ENCODE data around the gene OLR1.
"Not testable (repeated sequence)": the region's sequence is repeated elsewhere in the genome, so short reads cannot be mapped to it uniquely, and the experiment has no call there.

Gene OLR1

DNA sequence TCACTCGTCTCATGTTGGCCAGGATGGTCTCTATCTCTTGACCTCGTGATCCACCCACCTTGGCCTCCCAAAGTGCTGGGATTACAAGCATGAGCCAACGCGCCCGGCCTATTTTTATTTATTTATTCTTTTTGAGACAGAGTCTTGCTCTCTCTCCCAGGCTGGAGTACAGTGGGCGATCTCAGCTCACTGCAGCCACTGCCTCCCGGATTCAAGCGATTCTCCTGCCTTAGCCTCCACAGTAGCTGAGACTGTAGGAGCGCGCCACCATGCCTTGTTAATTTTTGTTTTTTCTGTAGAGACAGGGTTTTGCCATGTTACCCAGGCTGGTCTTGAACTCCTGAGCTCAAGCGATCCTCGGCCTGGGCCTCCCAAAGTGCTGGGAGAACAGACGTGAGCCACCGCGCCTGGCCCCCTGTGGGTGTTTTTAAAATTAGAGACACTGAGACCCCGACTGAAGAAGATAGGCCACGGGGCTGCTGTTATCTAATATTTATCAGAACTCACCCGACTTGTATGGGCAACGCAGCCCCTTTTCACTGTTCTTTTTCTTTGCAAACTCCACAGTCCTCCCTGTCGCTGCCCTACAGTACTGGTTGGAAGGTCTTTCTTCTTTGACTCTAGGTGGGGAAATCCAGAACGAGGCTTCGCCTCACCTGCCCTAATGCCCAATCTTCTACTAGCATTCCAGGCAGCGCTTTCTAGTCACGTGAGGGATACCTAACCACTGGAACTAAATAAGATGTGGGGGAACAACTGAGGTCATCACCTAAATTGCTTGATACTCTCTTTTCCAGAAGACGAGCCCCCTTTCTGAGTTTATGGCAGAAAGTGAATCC, 39.4 kb upstream of the OLR1 start:
- Histone ChIP-seq H3K27me3 (ENCODE audit: insufficient read depth, low read depth, severe bottlenecking) (no peaks in the 10 kb centered on the region), H3K27ac (peak overlapping the region; percentile 82; the same call in 1 of the 2 replicates), H3K9me3 (ENCODE audit: severe bottlenecking) (no peaks in the 10 kb centered on the region), H3K36me3 (no peaks in the 10 kb centered on the region), H3K4me3 (ENCODE audit: low read depth, low read length) (no peak overlapping the region)
- TF ChIP-seq, protein P1, sequence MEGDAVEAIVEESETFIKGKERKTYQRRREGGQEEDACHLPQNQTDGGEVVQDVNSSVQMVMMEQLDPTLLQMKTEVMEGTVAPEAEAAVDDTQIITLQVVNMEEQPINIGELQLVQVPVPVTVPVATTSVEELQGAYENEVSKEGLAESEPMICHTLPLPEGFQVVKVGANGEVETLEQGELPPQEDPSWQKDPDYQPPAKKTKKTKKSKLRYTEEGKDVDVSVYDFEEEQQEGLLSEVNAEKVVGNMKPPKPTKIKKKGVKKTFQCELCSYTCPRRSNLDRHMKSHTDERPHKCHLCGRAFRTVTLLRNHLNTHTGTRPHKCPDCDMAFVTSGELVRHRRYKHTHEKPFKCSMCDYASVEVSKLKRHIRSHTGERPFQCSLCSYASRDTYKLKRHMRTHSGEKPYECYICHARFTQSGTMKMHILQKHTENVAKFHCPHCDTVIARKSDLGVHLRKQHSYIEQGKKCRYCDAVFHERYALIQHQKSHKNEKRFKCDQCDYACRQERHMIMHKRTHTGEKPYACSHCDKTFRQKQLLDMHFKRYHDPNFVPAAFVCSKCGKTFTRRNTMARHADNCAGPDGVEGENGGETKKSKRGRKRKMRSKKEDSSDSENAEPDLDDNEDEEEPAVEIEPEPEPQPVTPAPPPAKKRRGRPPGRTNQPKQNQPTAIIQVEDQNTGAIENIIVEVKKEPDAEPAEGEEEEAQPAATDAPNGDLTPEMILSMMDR (IDR thresholded peaks at IDR 0.05; ENCODE audit: low read depth, low read length) = no peak
- no peak for DNase-seq

DNA sequence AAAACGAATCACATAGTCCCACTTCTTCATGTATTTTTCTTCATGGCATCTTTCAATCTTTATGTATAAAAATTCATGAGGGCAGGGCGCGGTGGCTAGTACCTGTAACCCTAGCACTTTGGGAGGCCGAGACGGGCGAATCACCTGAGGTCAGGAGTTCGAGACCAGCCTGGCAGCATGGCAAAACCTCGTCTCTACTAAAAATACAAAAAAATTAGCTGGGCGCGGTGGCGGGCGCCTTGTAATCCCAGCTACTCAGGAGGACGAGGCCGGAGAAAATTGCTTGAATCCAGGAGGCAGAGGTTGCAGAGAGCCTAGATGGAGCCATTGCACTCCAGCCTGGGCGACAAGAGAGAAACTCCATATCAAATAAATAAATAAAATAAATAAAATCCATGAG, 38.3 kb upstream of the OLR1 start:
- DNase-seq = no peak
- Histone ChIP-seq H3K27me3 (ENCODE audit: insufficient read depth, low read depth, severe bottlenecking) (no peaks in the 10 kb centered on the region), H3K36me3 (no peaks in the 10 kb centered on the region), H3K4me3 (ENCODE audit: low read depth, low read length) (no peak overlapping the region), H3K9me3 (ENCODE audit: severe bottlenecking) (no peaks in the 10 kb centered on the region), H3K27ac (no peak overlapping the region)
- TF ChIP-seq, protein P1 (IDR thresholded peaks at IDR 0.05; ENCODE audit: low read depth, low read length) = no peak

DNA sequence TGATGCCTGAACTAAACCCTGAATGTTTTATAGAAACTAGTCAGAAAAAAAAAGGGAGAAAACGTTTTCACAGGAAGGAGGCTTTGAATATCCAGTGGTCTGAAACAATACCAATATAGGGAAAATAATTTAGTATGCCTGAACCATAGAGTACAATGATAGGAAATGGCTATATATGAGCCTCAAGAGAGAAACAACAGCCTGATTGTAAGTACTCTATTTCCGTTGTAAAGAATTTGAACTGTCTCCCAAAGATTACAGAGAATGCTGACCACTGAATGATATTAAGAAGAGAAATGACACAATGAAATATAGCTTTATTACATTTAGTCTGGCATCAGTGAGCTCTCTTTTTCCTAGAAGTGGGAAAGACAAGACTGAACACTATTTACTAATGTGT, 35.2 kb upstream of the OLR1 start:
- TF ChIP-seq, protein P1 (IDR thresholded peaks at IDR 0.05; ENCODE audit: low read depth, low read length) = no peak
- Histone ChIP-seq H3K4me3 (ENCODE audit: low read depth, low read length) (no peak overlapping the region), H3K9me3 (ENCODE audit: severe bottlenecking) (no peaks in the 10 kb centered on the region), H3K36me3 (no peaks in the 10 kb centered on the region), H3K27me3 (ENCODE audit: insufficient read depth, low read depth, severe bottlenecking) (no peaks in the 10 kb centered on the region), H3K27ac (no peak overlapping the region)
- no peak for DNase-seq

DNA sequence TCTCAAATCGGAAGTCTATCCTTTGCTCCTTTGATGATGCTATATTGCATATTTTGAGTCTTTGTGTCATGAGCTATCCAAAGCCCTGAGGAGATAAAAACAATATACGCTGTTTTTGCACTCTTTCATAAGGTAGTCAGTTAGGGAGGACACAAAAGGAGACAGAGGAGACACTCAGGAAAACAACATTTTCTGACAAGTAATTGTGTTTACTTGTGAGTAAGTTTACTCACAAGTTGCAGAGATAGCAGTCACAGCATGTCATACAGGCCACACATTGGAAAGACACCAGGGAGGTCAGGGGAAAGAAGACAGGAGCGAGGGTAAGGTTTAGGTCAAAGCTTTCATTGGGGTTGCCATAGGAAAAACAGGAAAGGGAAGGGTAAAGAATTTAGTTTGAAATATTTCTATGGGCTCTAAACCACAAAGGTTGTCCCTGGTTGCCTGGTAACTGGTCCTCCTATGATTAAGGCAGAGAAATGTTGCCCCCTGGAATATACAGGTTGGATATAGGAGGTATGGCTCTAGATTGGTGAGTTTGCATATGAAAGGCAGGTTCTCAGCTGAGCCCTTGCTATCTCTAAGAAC, 33.4 kb upstream of the OLR1 start:
- Histone ChIP-seq H3K9me3 (ENCODE audit: severe bottlenecking) (no peaks in the 10 kb centered on the region), H3K27ac (no peak overlapping the region), H3K4me3 (ENCODE audit: low read depth, low read length) (no peak overlapping the region), H3K36me3 (no peaks in the 10 kb centered on the region), H3K27me3 (ENCODE audit: insufficient read depth, low read depth, severe bottlenecking) (no peaks in the 10 kb centered on the region)
- no peak for DNase-seq
- TF ChIP-seq, protein P1 (IDR thresholded peaks at IDR 0.05; ENCODE audit: low read depth, low read length) = no peak

DNA sequence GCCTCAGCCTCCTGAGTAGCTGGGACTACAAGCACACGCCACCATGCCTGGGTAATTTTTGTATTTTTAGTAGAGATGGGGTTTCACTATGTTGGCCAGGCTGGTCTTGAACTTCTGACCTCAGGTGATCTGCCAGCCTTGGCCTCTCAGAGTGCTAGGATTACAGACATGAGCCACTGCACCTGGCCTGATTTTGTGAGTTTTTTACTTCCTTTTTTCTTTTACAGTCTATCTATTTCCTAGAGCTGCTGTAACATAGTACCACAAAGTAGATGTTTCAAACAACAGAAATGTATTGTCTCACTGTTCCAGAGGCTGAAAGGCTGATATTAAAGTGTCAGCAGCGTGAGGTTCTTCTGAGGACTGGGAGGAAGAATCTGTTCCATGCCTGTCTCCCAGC, 32.6 kb upstream of the OLR1 start:
- DNase-seq; H3K27ac ChIP-seq; H3K27me3 ChIP-seq (ENCODE audit: insufficient read depth, low read depth, severe bottlenecking); H3K9me3 ChIP-seq (ENCODE audit: severe bottlenecking); H3K36me3 ChIP-seq; H3K4me3 ChIP-seq (ENCODE audit: low read depth, low read length): not testable (repeated sequence)

DNA sequence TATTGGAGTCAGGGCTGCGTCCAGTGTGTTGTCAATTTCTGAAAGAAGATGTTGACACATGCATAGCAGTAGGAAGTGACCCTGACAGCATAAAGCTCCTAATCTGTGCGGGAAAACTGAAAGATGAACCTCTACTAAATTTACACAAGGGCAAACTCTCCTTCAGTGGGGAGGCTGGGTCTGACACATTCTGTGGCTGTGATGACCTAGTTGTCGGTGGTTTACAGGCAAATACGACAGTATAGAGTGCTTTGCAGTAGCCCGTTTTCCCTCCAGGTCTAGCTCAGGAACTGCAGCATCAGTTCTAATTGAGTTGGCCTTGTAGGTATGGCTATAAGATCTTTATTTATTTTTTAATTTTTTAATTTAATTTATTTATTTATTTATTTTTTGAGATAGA, 25.9 kb upstream of the OLR1 start:
- Histone ChIP-seq H3K27ac (no peak overlapping the region), H3K4me3 (ENCODE audit: low read depth, low read length) (no peak overlapping the region), H3K9me3 (ENCODE audit: severe bottlenecking) (no peaks in the 10 kb centered on the region), H3K27me3 (ENCODE audit: insufficient read depth, low read depth, severe bottlenecking) (no peaks in the 10 kb centered on the region), H3K36me3 (no peaks in the 10 kb centered on the region)
- DNase-seq = no peak
- TF ChIP-seq, protein P1 (IDR thresholded peaks at IDR 0.05; ENCODE audit: low read depth, low read length) = no peak

All from WERI-Rb-1 (cell line).